CMK (cell line): Measurements from ENCODE around the gene FUOM.

Experiments
- DNase-seq: peaks from one replicate; pipeline ENCODE4 v3.0.0-alpha.2; 2010; ENCODE audit warnings: low read depth

Gene FUOM, protein sequence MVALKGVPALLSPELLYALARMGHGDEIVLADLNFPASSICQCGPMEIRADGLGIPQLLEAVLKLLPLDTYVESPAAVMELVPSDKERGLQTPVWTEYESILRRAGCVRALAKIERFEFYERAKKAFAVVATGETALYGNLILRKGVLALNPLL

DNA sequence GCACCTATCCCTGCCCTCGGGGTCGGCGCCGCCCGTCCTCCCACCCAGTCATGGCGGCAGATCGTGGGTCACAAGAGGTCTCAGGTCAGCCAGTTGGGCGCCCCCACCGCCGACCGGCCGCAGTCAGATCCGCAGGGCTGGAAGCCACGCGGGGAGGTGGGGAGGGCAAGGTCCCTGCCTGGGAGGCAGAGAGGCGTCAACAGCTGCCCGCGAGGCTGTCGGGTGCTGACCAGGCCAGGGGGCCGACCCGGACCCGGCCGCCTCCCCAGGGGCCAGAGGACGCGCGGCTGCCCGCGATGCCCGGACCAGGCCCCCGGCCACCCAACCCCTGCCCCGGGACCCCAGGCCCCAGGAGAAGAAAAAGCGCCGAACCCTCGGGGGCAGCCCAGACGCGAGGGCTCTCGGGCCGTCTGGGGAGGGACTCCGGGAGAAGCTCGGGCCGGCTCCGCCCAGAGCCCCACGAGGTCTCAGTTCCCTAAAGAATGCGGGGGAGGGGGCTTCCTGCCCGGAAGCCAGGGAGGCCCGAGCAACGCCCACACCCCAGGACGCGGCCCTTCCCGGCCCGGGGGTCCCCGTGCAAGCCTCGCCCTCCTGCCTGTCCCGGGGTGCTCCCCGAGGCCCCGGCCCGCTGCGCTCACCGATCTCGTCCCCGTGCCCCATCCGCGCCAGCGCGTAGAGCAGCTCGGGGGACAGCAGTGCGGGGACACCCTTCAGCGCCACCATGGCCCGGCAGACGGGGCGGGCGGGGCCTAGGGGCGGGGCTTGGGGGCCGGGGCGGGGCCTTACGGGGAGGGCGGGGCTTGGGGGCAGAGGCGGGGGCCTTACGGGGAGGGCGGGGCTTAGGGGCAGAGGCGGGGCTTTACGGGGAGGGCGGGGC is at the start of gene FUOM:
TSS of gene FUOM (minus strand) at position 735 of the 877 bp plus-strand sequence. CDS start at position 723, 12 bp downstream.
- DNase-seq: peak; percentile 83

DNA sequence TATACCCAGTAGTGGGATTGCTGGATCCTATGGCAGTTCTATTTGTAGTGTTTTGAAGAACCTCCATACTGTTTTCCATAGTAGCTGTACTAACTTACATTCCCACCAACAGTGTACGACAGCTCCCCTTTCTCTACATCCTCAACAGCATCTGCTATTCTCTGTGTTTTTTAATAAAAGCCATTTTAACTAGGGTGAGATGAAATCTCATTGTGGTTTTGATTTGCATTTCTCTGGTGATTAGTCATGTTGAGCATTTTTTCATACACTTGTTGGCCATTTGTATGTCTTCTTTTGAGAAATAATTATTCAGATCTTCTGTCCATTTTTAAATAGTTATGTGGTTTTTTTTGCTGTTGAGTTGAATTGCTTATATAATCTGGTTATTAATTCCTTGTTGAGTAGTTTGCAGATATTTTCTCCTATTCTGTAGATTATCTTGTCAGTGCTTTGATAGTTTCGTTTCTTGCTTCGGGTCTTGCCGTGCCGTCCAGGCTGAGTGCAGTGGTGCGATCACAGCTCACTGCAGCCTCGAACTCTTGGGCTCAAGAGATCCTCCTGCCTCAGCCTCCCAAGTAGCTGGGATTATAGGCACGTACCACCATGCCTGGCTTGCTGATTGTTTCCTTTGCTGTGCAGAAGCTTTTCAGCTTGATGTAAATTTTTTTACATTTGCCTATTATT is 48.2 kb upstream of the FUOM start:
- DNase-seq: no peak

DNA sequence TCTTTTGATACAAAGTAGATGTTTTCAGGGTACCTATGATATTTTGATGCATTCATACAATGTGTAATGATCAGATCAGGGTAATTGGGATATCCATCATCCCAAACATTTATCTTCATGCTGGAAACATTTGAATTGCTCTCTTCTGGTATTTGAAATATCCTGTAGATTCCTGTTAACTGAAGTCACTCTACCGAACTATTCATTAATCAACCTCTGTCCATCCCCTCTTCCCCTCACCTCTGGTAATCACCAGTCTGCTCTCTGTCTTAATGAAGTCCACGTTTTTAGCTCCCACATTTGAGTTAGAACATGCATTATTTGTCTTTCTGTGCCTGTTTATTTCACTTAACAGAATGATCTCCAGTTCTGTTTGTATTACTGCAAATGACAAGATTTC is 47.5 kb upstream of the FUOM start:
- no peak for DNase-seq

DNA sequence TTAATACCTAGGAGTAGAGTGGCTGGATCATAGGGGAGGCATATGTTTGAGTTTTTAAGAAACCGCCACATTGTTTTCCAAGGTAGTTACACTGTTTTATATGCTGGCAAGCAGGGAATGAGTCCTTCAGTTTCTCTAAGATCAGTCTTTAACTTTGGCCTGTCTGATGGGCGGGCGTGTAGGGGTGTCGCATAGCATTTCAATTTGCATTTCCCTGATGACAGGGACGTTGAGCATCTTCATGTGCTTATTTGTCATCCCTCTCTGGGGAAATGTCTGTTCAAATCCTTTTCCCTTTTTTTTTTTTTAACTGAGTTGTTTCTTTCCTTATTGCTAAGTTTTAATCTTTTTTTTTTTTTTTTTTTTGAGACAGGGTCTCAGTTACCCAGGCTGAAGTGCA is 46.0 kb upstream of the FUOM start:
- no peak for DNase-seq

DNA sequence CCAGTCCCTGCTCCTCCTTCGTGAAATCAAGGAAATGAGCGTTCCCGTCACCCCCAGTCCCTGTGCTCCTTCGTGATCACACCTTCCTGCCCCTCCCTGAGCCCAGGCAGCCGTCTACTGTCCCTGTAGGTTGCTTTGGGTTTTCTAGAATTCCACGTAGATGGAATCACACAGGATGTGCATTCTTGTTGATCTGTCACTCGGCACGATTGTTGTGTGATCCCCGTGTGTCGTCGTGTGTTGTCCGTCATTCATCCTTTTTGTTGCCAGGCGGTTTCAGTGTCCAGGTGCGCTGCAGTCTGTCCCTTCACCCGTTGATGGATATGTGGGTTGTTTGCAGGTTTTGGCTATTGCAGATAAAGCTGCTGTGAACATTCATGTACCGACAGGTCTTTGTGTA is 45.5 kb upstream of the FUOM start:
- no peak for DNase-seq

DNA sequence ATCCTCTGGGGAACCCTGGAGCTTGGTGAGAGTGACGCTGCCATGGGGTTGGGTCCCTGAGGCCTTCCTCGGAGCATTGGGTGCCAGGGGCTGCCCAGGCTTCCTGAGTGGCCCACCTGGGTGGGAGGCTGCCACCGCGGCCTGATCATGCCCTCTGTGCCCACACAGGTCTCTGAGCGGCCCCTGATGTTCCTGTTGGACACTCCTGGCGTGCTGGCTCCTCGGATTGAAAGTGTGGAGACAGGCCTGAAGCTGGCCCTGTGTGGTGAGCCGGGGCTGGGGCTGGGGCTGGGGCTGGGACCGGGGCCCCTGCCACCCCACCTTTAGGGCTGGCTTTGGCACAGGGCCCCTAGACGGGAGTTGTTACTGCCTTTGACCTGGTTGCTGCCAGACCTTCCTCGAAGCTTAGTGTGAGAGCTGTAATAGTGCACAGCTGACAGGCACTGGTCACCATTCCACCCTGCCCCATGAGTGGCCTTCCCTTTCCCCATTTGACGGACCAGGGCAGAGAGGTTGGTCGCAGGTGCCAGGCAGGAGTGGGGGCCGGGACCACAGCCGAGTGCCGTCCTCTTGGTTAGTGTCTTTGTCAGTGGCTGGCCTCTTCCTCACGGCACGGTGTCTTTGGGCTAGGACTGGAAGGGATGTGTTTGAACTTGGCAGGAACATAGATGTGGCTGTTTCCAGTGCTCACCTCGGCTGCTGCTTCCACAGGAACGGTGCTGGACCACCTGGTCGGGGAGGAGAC is 44.3 kb upstream of the FUOM start:
- DNase-seq: no peak

DNA sequence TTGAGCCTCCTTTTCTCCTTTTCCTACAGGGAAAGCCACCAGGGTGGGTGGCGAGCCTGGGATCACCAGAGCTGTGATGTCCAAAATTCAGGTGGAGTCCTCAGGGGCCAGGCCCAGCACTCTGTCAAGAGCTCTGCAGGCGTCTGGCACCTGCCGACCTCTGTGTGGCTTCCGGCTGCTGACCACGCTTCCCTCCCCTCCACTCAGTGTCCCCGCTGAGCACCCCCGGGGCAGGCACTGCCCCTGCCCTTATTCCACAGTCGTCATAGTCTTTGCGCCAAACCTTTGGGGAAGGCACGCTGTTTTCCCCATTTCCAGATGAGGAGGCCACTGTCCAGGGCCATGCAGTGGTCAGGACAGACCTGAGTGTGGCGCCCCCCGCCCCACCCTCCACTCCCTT is 43.7 kb upstream of the FUOM start:
- no peak for DNase-seq

DNA sequence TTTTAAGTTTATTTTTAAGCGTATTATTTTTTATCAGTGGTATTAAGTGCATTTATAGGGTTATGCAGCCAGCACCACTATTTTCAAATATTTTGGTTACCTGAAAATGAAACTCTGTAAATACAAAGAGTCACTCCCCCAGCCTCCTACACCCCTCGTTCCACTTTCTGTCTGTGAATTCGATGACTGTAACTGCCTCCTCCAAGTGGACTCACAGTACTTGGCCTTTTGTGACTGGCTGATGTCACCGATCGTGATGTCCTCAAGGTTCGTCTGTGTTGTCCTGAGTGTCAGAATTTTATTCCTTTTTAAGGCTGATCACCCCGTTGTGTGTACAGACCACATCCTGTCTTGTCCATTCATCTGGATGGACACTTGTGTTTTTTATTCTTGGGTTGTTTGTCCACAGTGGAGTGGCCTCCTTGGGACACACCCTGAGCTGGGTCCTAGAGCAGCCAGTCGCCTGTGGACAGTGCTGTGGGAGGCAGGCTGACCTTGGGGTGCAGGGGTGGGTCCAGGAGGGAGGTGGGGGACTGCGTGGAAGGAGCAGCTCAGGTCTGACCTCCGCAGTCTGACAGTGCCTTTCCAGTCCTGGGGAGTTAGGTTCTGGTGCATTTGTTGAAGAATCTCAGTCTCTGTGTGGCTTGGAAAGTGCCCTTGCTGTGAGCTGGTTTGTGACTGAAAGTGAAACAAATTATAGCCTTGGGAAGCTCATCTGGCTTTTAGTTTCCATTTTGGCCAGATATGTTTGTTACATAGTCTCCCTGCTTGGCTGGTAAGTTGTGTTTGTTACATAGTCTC is 43.0 kb upstream of the FUOM start:
- no peak for DNase-seq

DNA sequence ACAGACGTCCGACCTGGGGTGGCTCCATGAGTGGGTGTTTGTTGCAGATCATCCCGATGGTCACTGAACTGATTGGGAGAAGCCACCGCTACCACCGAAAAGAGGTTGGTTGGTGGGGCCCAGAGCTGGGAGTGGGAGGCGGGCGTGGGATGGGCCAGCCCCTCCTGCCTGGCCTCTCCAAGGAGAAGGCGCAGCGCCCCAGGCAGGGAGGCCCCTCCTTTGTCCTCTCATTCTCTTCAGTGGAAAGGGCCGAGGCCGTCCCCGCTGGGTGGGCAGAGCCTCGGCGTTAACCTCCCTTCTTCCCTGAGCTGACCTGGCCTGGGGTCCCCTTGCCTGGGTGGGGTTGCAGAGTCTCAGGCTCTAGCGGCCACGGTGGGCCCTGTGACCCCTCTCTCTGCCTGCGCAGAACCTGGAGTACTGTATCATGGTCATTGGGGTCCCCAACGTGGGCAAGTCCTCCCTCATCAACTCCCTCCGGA is 41.3 kb upstream of the FUOM start:
- DNase-seq: no peak

DNA sequence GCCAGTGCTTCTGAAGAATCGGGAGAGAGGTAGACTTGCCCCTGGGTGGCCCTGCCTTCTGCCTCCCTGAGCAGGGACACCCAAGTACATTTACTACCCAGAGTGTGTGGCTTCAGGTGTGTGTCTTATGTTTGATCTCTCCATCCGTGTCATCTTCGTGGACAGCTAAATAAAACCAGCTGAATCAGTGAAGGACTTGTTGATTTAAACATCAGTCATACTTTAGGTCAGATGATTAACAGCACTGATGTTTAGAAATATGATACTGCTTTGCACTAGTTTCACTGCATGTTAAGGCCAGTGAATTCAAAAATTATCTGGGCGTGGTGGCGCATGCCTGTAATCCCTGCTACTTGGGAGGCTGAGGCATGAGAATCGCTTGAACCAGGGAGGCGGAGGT is 40.1 kb upstream of the FUOM start:
- DNase-seq: no peak

DNA sequence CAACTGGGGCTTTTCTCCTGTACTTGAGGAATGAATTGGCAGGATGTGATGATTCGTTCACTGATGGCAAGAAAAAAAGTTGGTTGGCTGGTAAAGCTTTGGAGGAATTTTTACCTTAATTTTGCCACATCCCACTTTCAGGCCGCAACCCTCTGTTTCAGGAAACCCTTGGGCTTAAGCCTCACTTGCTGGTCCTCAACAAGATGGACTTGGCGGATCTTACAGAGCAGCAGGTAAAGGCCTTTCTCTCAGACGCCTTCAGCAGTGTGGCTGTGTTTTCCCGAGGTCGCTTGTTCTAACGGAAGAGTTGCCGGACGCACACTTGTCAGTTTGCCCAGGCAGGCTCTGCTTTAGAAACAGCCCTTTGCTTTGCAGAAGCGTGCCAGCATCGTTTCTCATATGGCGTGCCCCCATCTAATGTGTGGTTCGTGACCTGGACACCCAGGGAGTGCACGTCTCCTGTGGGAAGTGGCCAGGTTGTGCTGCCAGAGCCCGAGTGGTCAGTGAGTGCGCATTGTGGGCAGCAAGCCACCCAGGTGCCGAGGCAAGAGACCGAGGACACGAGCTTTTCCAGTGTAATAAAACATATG is 38.3 kb upstream of the FUOM start:
- no peak for DNase-seq

DNA sequence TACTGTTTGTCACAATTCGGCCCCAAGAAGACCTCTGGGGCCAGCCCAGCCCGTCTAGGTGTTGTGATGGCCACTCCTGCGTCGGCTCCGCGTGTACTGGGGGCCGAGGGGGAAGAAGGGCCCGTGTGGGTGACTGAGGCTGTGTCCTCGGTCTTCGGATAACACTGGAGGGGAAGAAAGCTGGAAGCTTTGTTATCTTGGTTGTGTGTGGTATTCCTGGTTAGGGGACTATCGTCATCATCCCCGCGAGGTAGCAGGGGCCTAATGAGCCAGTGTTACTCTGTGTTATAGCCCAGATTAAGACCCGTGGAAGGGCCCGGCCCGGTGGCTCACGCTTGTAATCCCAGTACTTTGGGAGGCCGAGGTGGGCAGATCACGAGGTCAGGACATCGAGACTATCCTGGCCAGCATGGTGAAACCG is 37.0 kb upstream of the FUOM start:
- no peak for DNase-seq

DNA sequence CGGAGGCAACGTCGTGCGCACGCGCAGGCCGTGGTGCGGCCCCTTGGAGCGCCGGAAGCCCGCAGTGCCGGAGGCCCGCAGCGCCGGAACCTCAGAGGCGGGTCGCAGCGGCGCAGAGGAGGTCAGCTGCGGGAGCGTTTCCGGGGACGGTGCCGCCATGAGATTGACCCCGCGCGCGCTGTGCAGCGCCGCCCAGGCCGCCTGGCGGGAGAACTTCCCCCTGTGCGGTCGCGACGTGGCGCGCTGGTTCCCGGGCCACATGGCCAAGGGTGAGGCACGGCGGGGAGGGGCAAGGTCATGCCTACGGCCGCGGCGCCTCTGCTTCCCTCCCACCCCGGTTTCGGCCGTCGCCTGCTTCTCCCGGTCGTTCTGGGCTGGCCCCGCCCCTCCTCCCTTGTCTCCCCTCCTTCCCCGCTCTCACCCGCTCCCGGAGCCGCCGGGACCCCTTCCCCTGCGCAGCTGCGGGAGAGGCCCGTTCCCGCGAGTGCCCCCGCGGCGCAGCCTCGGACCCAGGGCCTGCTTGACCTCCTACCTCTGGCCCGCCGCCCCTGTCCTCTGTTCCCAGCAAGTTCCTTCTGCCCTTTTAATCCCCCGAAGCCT is 36.3 kb upstream of the FUOM start, which contains the start of gene MTG1:
TSS of gene MTG1 (plus strand) at position 94 of the 600 bp plus-strand sequence. CDS start at position 158, 64 bp downstream.
- DNase-seq: peak; percentile 86

DNA sequence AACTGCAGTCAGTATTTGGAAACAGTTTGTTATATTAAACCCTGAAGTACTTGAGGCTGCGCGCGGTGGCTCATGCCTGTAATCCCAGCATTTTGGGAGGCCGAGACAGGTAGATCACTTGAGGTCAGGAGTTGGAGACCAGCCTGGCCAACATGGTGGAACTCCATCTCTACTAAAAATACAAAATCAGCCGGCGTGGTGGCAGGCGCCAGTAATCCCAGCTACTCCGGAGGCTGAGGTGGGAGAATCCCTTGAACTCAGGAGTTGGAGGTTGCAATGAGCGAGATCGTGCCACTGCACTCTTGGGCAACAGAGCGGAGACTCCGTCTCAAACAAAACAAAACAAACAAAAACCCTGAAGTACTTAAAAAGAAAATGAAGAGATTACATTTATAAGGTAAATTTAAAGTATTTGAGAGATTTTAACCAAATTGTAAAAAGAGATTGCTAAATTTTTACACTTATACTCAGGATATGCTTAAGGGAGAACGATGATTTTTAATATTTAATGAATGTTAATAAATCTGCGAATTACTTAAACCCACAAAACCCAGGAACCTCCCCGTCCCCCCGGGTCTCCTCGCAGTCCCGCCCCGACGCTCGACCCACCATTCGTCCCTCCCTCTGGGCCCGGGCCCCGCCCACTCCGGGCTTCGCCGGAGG is 35.7 kb upstream of the FUOM start:
- DNase-seq: no peak

DNA sequence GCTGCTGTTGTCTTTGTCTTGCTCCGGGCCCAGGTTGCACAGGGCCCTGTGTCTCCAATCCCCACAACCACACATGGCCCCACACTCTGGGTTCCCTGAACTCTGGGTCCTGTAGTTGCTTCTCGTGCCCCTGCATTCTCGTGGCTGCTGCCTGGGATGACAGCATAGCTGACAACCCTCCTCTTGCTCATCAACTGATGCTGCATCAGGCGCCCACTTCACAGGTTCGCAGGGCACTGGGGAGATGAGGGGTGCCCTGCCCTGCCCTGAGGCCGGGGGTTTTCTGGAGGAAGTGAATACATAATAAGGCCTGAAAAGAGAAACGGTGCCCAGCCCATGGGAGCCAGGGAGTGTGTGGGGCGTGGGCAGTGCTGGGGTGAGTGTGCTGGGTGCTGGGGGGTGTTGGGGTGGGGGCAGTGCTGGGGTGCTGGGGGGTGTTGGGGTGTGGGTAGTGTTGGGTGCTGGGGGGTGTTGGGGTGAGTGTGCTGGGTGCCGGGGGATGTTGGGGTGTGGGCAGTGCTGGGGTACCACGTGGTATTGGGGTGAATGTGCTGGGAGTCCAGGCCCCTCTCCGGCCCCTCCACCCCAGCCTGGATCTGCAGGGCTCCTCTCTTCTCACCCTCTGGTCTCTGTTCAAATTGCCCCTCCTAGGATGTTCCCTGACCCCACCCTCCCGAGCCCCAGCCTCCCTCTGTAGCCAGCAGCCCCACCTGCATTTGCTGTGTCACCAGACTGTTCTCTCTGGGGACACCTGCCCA is 34.1 kb upstream of the FUOM start:
- DNase-seq: no peak

DNA sequence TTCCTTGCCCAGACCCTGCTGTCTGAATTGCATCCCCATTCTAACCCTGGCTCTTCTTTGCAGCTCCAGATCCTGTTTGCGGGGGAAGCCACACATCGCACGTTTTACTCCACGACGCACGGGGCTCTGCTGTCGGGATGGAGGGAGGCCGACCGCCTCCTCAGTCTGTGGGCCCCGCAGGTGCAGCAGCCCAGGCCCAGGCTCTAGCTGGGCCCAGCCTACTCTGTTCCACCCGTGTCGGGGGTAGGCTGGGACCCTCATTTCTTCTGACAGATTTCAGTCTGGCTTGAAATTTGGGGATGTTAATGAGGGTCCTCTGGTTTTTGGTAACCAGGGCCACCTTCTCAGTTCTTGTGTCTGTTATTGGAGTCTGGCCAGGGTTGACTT is 33.4 kb upstream of the FUOM start:
- no peak for DNase-seq

DNA sequence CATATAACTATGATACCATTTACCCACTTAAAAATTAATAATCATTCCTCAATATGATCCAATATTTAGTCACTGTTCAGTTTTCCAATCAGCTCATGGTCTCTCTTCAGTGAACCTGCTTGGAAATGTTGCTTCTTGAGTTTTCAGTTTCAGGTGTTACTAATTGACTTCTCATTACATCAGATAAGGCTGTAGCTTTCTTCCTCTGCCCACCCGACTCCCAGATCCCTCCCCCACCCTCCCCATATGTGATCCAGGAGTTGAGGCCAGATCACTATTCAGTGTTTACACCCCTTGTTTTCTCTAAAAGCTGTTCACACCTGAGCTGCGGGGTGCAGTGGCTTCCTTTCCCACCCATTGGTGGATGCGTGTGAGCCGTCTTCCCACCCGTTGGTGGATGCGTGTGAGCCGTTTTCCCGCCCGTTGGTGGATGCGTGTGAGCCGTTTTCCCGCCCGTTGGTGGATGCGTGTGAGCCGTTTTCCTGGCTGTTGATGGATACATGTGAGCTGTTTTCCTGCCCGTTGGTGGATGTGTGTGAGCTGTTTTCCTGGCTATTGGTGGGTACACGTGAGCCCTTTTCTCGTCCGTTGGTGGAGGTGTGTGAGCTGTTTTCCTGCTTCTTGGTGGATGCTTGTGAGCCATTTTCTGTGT is 32.9 kb upstream of the FUOM start:
- no peak for DNase-seq

DNA sequence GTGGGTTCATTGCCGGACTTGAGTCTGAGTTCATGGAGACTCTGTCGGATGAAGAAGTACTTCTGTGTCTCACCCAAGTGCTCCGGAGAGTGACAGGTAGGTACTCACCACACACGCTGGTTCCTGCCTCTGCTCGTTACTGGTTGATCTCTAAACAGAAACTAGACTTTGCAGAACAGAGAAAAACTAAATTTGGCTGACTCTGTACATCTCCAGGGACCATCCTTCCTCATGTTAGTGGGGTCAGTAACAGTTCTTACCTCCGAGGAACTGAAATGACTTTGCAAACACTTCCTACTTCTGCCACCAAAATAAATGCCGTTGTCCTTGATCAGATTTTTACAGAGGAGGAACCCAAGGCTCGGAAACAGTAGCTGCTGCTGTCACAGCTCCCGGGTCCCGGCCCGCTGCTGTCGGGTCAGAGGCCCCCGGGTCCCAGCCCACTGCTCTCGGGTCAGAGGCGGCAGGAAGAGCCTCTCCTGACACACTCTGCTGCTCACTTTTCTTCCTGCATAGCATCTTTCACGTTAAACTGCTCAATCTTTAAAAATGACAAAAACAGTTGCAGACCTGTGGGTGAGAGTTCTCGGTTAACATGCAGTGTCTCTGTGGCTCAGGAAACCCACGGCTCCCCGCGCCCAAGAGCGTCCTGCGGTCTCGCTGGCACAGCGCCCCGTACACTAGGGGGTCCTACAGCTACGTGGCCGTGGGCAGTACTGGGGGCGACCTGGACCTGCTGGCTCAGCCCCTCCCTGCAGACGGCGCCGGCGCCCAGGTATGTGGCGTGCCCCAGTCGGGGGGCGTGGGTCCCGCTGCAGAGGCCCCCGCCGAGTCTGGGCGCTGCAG is 31.4 kb upstream of the FUOM start:
- DNase-seq: no peak
